Stimulated activated CD4-positive, alpha-beta T cell treated with anti-CD3 and anti-CD28 coated beads, Interleukin-12 subunit alpha, Interleukin-12 subunit beta, amount 100 ng/mL, for 24 hours (primary cell): ENCODE results near the gene SLX4.

Experiments
- DNase-seq, 2 experiments: peaks; one replicate each; pipeline ENCODE4 v3.0.0-alpha.2; 2020; ENCODE audit warnings: low read depth in 2 of 2

SLX4 gene

DNA sequence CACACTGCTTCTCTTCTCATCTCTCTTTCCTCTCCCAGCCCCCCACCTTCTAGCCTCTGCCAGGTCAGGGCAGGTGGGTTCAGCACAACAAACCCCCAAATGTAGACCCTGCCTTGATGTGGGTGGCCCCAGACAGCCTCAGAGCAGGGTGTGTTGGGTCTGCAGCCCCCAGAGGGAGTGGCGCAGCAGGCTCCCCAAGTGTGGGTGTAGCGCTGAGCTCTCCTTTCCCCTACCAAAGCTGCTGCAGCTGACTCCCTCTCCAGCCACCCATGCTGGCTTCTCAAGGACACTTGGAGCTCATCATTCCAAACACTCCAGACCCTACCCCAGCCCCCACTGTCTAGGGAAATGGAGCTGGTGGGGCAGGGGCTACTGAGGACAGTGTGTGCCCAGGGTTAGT is 61.5 kb downstream of the SLX4 start:
- no peak for DNase-seq

DNA sequence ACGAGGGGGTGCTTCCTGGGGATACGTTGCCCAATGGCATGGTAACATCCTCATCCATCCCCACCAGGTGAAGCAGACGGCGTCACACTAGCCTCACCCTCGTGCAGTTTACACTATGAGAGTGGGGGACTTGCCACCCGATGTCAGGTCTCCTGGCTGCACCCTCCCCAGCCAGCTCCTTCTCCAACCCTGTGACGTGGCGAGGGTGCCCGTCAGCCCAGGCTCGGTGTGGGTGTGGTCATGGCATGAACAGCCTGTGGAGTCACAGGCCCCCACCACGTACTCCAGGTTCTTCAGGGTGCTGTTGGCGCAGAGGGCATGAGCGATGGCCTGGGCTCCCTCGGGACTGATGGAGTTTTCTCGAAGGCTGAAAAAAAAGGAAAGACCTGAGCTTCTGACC is 62.5 kb downstream of the SLX4 start:
- DNase-seq: no peak

GRCh38 chr16:3548445-3548844 is 63.0 kb downstream of the SLX4 start:
- DNase-seq: no peak

DNA sequence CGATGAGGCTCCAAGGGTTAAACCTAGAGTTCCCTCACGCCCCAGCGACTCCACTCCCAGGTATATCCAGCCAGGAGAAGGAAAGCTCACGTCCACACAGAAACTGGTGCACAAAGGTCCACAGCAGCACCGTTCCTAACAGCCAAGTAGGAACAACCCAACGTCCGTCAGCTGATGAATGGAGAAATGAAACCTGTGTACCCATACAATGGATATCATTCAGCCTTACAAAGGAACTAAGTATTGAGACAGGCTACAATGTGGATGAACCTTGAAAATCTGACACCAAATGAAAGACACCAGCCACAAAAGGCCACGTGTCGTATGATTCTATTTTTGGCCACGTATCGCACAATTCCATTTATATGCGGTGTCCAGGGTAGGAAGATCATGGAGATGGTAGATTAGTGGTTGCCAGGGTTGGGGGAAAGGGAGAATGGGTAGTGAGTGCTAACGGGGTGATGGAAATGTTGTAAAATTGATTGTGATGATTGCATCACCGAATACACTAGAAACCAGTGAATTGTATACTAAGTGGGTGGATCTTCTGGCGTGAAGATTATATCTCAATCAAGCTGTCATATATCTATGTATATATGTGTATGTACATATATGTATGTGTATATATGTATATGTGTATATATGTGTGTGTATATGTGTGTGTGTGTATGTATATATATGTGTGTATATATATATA is 64.3 kb downstream of the SLX4 start:
- DNase-seq: no peak

DNA sequence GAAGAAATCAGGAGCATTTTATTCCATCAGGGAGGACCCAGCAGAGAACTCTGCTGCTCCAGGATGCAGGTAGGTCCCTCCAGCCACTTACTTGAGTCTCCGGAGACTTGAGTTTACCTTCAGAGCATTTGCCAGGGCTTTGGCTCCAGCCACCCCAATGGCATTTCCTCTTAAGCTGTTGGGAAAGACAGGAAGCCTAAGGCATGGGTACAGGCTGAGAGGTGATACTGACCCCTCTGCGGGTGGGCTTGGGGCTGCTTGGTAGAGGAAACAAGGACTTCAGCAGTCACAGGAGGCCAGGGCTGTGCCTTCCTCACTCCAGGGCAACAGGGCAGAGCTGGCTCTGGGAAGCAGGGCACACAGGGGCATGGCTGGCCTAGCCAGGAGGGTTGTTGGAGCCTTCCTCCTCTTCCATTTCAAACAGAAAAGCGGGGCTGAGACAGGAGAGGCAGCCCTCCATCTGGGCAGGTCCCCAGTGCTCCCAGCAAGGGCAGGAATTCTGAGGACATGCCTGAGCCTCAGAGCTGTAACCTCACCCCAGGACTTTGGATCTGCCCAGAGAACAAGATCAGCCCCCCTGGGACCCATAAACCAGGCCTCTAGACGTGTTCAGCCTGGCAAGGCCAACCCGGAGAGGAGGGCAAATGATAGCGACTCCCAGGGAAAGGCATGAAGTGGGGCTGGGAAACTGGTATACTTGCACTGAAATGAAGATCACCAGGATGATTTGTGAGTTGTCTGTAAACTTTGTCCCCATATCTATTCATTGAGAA is 68.6 kb downstream of the SLX4 start:
- DNase-seq: no peak

GRCh38 chr16:3541527-3542155 is 69.8 kb downstream of the SLX4 start:
- no peak for DNase-seq

DNA sequence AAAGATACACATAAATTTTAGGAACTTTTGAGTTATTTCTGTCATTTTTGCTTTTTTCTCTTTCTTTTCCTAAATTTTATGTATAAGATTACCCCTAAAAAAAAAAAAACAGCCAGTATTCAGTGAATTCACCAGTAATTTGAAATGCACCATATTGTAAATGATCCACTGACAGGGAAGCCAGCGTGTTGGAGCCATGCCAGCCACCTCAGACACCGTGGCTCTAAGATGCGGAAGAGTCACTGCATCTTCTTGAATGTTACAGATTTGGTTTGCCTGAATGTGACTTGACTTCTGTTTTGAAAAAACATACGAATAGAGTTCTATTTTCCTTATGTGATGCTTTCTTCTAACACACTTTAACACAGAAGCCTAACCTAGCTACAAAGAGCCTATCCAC is 73.2 kb downstream of the SLX4 start:
- no peak for DNase-seq

DNA sequence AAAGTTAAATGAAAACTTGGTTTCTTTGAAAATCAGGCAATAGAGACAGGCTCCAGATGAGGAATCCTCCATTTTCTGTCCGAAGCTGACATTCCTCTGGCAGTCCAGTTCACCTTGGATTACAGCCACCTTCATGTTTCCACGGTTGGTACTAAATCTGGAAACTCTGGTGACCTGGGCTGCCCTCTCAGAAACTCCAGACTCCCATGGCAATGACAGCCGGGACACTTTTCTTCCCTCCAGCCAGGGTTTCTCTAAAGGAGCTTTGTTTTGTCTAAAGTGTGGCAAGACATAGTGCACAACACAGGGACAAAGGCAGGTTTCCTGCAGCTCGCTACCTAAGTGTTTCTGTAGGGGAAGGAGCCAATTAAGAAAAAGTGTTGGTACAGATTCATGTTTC is 74.6 kb downstream of the SLX4 start:
- DNase-seq: no peak

DNA sequence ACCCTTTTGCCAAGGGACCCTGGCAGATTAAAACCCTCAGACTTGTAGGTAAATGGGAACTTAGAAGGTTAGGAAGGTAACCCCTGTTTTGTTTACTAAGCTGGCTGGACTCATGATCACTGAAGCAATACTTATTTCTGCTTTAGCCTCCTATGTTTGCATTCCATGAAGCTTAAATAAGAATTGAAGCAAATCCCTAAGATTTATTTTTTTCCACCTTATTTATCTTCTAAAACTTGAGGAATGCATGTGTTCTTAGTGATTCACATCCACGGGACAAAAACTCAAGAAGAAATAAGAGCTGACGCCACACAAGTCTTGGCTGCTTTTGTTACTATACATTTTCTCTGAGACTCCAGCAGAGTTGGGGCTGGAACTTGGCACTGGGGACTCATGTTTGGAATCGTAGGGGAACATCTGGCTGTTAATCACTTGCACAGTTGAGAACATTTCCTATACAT is 75.1 kb downstream of the SLX4 start:
- no peak for DNase-seq

GRCh38 chr16:3534126-3534525 is 77.3 kb downstream of the SLX4 start:
- DNase-seq: no peak

DNA sequence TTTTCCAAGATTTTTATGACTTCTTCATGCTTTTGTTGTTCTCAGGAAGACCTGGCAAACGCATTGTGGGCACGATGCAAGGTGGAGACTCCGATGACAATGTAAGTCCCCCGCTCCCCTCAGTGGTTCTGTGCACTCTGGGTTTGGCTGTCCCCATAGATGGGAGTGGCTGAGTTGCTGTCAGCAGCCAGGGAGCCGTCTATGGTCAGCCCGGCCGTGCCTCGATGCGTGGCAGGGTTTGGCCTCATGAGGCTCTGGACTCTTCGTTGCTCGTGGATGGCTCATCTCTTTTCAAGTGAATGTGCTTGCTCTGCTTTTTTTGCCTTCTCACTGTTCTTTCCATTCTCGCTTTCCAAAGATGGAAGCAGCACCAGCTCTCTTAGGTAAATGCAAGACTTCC is 78.7 kb downstream of the SLX4 start:
- DNase-seq: no peak
